WTC11 (cell line): ENCODE measurements around the gene RPTOR.

Experiments used
- CTCF ChIP-seq: fragments of 200-600 bp; IDR thresholded peaks from 2 replicates; pipeline ENCODE4 v1.8.0; 2022; ENCODE audit warnings: antibody characterized with exemption
- ELF4 ChIP-seq: sonication (generic); formaldehyde crosslinking; IDR thresholded peaks from 2 replicates; pipeline ENCODE4 v1.8.1; 2022; ENCODE audit warnings: low read depth, mild to moderate bottlenecking, moderate library complexity, missing genetic modification reagents
- ETV6 ChIP-seq: sonication (generic); formaldehyde crosslinking; IDR thresholded peaks from 2 replicates; pipeline ENCODE4 v1.8.1; 2022; ENCODE audit warnings: mild to moderate bottlenecking, missing genetic modification reagents
- NR1H2 ChIP-seq: sonication (generic); formaldehyde crosslinking; IDR thresholded peaks from 2 replicates; pipeline ENCODE4 v1.9.0; 2021; ENCODE audit warnings: mild to moderate bottlenecking, moderate library complexity, missing genetic modification reagents
- SP1 ChIP-seq: sonication (generic); formaldehyde crosslinking; conservative IDR thresholded peaks from 2 replicates; pipeline ENCODE4 v1.8.1; 2022; ENCODE audit warnings: missing genetic modification reagents

GRCh38 chr17:80978499-80979497, 434.2 kb downstream of the RPTOR start:
- TF ChIP-seq SP1 (CRISPR knock-in tag), result no peak
- no peak for TF ChIP-seq ETV6 (CRISPR knock-in tag)
- no peak for TF ChIP-seq NR1H2
- no peak for TF ChIP-seq CTCF
- TF ChIP-seq ELF4, result no peak
